ENCODE measurements around the gene AKAP8.

DNA sequence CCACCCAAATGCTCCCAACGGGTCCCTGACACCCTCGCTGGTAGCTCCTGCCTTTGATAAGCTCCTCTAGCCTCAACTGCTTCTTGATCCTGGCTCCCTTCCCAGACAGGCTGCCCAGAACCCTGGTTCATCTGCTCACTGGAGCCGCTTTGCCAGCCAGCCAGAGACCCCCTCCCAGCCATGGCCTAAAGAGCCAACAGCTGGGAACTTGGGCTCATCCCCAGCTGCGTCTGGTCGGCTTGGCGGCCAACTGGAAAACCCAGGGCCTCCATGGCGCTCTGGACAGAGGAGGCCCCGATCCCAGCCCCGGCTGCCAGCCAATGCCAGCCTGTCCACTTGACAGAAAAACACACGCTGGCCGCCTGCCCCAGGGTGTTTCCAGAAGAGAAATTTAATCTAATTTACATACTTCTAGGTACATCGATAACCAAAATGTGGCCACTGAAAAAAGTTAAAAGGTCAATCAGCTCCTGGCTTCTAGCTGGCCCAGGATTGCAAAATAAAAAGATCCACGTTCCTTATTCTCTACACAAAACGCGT lies 42.2 kb upstream of the AKAP8 start:
- TF ChIP-seq, protein P1, sequence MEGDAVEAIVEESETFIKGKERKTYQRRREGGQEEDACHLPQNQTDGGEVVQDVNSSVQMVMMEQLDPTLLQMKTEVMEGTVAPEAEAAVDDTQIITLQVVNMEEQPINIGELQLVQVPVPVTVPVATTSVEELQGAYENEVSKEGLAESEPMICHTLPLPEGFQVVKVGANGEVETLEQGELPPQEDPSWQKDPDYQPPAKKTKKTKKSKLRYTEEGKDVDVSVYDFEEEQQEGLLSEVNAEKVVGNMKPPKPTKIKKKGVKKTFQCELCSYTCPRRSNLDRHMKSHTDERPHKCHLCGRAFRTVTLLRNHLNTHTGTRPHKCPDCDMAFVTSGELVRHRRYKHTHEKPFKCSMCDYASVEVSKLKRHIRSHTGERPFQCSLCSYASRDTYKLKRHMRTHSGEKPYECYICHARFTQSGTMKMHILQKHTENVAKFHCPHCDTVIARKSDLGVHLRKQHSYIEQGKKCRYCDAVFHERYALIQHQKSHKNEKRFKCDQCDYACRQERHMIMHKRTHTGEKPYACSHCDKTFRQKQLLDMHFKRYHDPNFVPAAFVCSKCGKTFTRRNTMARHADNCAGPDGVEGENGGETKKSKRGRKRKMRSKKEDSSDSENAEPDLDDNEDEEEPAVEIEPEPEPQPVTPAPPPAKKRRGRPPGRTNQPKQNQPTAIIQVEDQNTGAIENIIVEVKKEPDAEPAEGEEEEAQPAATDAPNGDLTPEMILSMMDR (IDR thresholded peaks at IDR 0.05; ENCODE audit: low read depth, low read length): no peak
- no peak for TF ChIP-seq EZH2phosphoT487 (IDR thresholded peaks at IDR 0.05; ENCODE audit: low read depth)
